Astrocyte (in vitro differentiated cells and primary cell): ENCODE data around the gene KLK3. TPM values are rescaled to one million over a fixed set of nuclear protein-coding genes. Genes with fewer than 3 reads are reported as not detected.

Experiments
- DNase-seq: peaks from one replicate; pipeline ENCODE4 v3.0.0-alpha.2; 2010; ENCODE audit warnings: low read depth
- FAIRE-seq: peaks from 2 replicates; lab custom pipeline; 2011; peaks lifted over from hg19 to GRCh38; lab: Jason Lieb, UNC
- H2AFZ ChIP-seq: 2 replicates; pipeline ENCODE4 v1.6.0; 2012; ENCODE audit warnings: low read depth, low read length, inconsistent platforms
- H3K27ac ChIP-seq: 2 replicates; pipeline ENCODE4 v1.5.1; 2011; ENCODE audit warnings: low read depth, low read length, inconsistent platforms
- H3K27me3 ChIP-seq: 2 replicates; pipeline ENCODE4 v1.6.0; 2011; ENCODE audit warnings: low read length, inconsistent platforms; ENCODE audit not compliant: insufficient read depth
- H3K36me3 ChIP-seq: 2 replicates; pipeline ENCODE4 v1.5.1; 2011; ENCODE audit warnings: low read length, inconsistent platforms; ENCODE audit not compliant: insufficient read depth
- H3K4me1 ChIP-seq: 2 replicates; pipeline ENCODE4 v1.5.1; 2011; ENCODE audit warnings: low read length, inconsistent platforms; ENCODE audit not compliant: insufficient read depth
- H3K4me2 ChIP-seq: 2 replicates; pipeline ENCODE4 v1.6.0; 2012; ENCODE audit warnings: low read length, inconsistent platforms
- H3K4me3 ChIP-seq: 2 replicates; pipeline ENCODE4 v1.5.1; 2011; ENCODE audit warnings: low read depth, mild to moderate bottlenecking, low read length, inconsistent platforms; ENCODE audit not compliant: insufficient read depth
- H3K79me2 ChIP-seq: 2 replicates; pipeline ENCODE4 v1.6.0; 2012; ENCODE audit warnings: mild to moderate bottlenecking, low read length, inconsistent platforms; ENCODE audit not compliant: insufficient read depth
- H3K9ac ChIP-seq: 2 replicates; pipeline ENCODE4 v1.6.0; 2012; ENCODE audit warnings: mild to moderate bottlenecking, low read length, inconsistent platforms
- H3K9me3 ChIP-seq: 2 replicates; pipeline ENCODE4 v1.5.1; 2012; ENCODE audit warnings: low read depth, mild to moderate bottlenecking, low read length, inconsistent platforms; ENCODE audit not compliant: insufficient read depth
- H4K20me1 ChIP-seq: 2 replicates; pipeline ENCODE4 v1.6.0; 2012; ENCODE audit warnings: low read length, inconsistent platforms; ENCODE audit not compliant: insufficient read depth
- H3K27ac Mint-ChIP-seq: one replicate; pipeline ENCODE4 v1.8.0; 2021; ENCODE audit warnings: mild to moderate bottlenecking, mixed read lengths; ENCODE audit not compliant: unreplicated experiment
- H3K27me3 Mint-ChIP-seq: one replicate; pipeline ENCODE4 v1.8.0; 2021; ENCODE audit warnings: low read depth, mixed read lengths; ENCODE audit not compliant: unreplicated experiment
- H3K36me3 Mint-ChIP-seq: one replicate; pipeline ENCODE4 v1.8.0; 2021; ENCODE audit warnings: low read depth, mixed read lengths; ENCODE audit not compliant: unreplicated experiment
- H3K4me1 Mint-ChIP-seq: one replicate; pipeline ENCODE4 v1.8.0; 2021; ENCODE audit warnings: low read depth, mixed read lengths; ENCODE audit not compliant: unreplicated experiment
- H3K4me3 Mint-ChIP-seq: one replicate; pipeline ENCODE4 v1.8.0; 2021; ENCODE audit warnings: mild to moderate bottlenecking, moderate library complexity, mixed read lengths; ENCODE audit not compliant: unreplicated experiment
- H3K9me3 Mint-ChIP-seq: one replicate; pipeline ENCODE4 v1.8.0; 2021; ENCODE audit warnings: mild to moderate bottlenecking, mixed read lengths; ENCODE audit not compliant: unreplicated experiment
- EZH2 ChIP-seq: IDR thresholded peaks from 2 replicates; pipeline ENCODE4 v1.6.1; 2012; ENCODE audit warnings: mild to moderate bottlenecking, low read length, inconsistent platforms; ENCODE audit not compliant: insufficient read depth
- total RNA-seq: library from RNA; stranded (reverse); gene quantifications from 2 replicates; pipeline ENCODE4 v1.2.1, GENCODE V29; 2021
- TF ChIP-seq, protein P1 (sequence below): IDR thresholded peaks from 2 replicates; pipeline ENCODE4 v1.5.1; 2011; ENCODE audit warnings: low read depth, mild to moderate bottlenecking, inconsistent platforms, low read length, moderate library complexity; ENCODE audit not compliant: insufficient read depth

Gene KLK3
- total RNA-seq, 1 donor from 2014 or later = not detected

DNA sequence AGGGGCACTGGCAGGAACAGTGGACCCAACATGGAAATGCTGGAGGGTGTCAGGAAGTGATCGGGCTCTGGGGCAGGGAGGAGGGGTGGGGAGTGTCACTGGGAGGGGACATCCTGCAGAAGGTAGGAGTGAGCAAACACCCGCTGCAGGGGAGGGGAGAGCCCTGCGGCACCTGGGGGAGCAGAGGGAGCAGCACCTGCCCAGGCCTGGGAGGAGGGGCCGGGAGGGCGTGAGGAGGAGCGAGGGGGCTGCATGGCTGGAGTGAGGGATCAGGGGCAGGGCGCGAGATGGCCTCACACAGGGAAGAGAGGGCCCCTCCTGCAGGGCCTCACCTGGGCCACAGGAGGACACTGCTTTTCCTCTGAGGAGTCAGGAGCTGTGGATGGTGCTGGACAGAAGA is 22.6 kb downstream of the KLK3 start:
- H3K9me3 Mint-ChIP-seq = peaks cover 4% of the 10 kb centered on the region
- no peaks in the 10 kb centered on the region for H3K79me2 ChIP-seq
- no peak overlapping the region for H3K27ac Mint-ChIP-seq
- no peaks in the 10 kb centered on the region for H3K36me3 Mint-ChIP-seq
- H3K9ac ChIP-seq = no peak overlapping the region
- no peaks in the 10 kb centered on the region for H3K4me1 Mint-ChIP-seq
- FAIRE-seq = no peak
- no peak overlapping the region for H3K4me3 Mint-ChIP-seq
- no peaks in the 10 kb centered on the region for H3K36me3 ChIP-seq
- H3K4me1 ChIP-seq = no peaks in the 10 kb centered on the region
- H3K27me3 ChIP-seq = no peaks in the 10 kb centered on the region
- H3K27me3 Mint-ChIP-seq = peaks cover 23% of the 10 kb centered on the region
- no peak overlapping the region for H2AFZ ChIP-seq
- no peaks in the 10 kb centered on the region for H4K20me1 ChIP-seq
- no peak for DNase-seq
- TF ChIP-seq, protein P1, sequence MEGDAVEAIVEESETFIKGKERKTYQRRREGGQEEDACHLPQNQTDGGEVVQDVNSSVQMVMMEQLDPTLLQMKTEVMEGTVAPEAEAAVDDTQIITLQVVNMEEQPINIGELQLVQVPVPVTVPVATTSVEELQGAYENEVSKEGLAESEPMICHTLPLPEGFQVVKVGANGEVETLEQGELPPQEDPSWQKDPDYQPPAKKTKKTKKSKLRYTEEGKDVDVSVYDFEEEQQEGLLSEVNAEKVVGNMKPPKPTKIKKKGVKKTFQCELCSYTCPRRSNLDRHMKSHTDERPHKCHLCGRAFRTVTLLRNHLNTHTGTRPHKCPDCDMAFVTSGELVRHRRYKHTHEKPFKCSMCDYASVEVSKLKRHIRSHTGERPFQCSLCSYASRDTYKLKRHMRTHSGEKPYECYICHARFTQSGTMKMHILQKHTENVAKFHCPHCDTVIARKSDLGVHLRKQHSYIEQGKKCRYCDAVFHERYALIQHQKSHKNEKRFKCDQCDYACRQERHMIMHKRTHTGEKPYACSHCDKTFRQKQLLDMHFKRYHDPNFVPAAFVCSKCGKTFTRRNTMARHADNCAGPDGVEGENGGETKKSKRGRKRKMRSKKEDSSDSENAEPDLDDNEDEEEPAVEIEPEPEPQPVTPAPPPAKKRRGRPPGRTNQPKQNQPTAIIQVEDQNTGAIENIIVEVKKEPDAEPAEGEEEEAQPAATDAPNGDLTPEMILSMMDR = no peak
- no peak overlapping the region for H3K4me3 ChIP-seq
- H3K9me3 ChIP-seq = no peaks in the 10 kb centered on the region
- no peak overlapping the region for H3K27ac ChIP-seq
- H3K4me2 ChIP-seq = no peak overlapping the region

DNA sequence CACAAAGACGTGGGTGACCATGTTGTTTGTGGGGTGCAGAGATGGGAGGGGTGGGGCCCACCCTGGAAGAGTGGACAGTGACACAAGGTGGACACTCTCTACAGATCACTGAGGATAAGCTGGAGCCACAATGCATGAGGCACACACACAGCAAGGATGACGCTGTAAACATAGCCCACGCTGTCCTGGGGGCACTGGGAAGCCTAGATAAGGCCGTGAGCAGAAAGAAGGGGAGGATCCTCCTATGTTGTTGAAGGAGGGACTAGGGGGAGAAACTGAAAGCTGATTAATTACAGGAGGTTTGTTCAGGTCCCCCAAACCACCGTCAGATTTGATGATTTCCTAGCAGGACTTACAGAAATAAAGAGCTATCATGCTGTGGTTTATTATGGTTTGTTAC is 24.1 kb downstream of the KLK3 start:
- DNase-seq (no peak), FAIRE-seq (no peak)
- H2AFZ ChIP-seq = no peak overlapping the region
- no peak overlapping the region for H3K4me3 ChIP-seq
- Mint-ChIP-seq H3K4me1 (no peaks in the 10 kb centered on the region), H3K27ac (no peak overlapping the region), H3K4me3 (no peak overlapping the region), H3K9me3 (peaks cover 4% of the 10 kb centered on the region), H3K36me3 (no peaks in the 10 kb centered on the region), H3K27me3 (peaks cover 21% of the 10 kb centered on the region)
- no peaks in the 10 kb centered on the region for H3K36me3 ChIP-seq
- no peak overlapping the region for H3K4me2 ChIP-seq
- H3K27ac ChIP-seq = no peak overlapping the region
- no peaks in the 10 kb centered on the region for H3K79me2 ChIP-seq
- H3K9ac ChIP-seq = no peak overlapping the region
- TF ChIP-seq EZH2 = no peak
- TF ChIP-seq, protein P1 = no peak
- no peaks in the 10 kb centered on the region for H4K20me1 ChIP-seq
- no peaks in the 10 kb centered on the region for H3K27me3 ChIP-seq
- H3K9me3 ChIP-seq = no peaks in the 10 kb centered on the region
- no peaks in the 10 kb centered on the region for H3K4me1 ChIP-seq

DNA sequence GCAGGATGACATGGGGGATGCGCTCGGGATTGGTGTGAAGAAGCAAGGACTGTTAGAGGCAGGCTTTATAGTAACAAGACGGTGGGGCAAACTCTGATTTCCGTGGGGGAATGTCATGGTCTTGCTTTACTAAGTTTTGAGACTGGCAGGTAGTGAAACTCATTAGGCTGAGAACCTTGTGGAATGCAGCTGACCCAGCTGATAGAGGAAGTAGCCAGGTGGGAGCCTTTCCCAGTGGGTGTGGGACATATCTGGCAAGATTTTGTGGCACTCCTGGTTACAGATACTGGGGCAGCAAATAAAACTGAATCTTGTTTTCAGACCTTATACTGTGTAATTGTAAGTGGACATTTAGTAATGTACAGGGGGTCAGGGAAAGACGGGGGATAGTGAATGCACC is 25.5 kb downstream of the KLK3 start:
- Histone ChIP-seq H3K36me3 (no peaks in the 10 kb centered on the region), H3K27ac (no peak overlapping the region), H3K27me3 (no peaks in the 10 kb centered on the region), H3K9me3 (no peaks in the 10 kb centered on the region), H2AFZ (no peak overlapping the region), H3K4me1 (no peaks in the 10 kb centered on the region), H4K20me1 (no peaks in the 10 kb centered on the region), H3K9ac (no peak overlapping the region), H3K4me3 (no peak overlapping the region), H3K4me2 (no peak overlapping the region), H3K79me2 (no peaks in the 10 kb centered on the region)
- no peak overlapping the region for H3K27ac Mint-ChIP-seq
- TF ChIP-seq, protein P1 = no peak
- TF ChIP-seq EZH2 = no peak
- H3K9me3 Mint-ChIP-seq = peaks cover 6% of the 10 kb centered on the region
- no peak overlapping the region for H3K4me3 Mint-ChIP-seq
- H3K27me3 Mint-ChIP-seq = peaks cover 22% of the 10 kb centered on the region
- H3K4me1 Mint-ChIP-seq = no peaks in the 10 kb centered on the region
- H3K36me3 Mint-ChIP-seq = no peaks in the 10 kb centered on the region
- DNase-seq = no peak
- no peak for FAIRE-seq
